Hindlimb muscle (tissue), 1 donor: ENCODE measurements around the gene PDSS2. TPM values are rescaled to one million over a fixed set of nuclear protein-coding genes. Genes with fewer than 3 reads are reported as not detected.

Source experiments
- DNase-seq: peaks from one replicate; pipeline ENCODE4 v3.0.0-alpha.2; 2013
- polyA plus RNA-seq: library from polyadenylated mRNA; unstranded; fragments of 120-200 nt; gene quantifications from one replicate; pipeline ENCODE4 v1.2.1, GENCODE V29; 2013; ENCODE audit not compliant: insufficient read length

Gene PDSS2
- polyA plus RNA-seq, 1 donor, result 8.8 TPM

- DNase-seq, result peak; percentile 50
Observed at GRCh38 chr6:107114926-107115694, 344.3 kb downstream of the PDSS2 start, which contains the start of gene BEND3. Gene BEND3, minus strand, starts transcription at chr6:107115515. Its CDS starts 16,230 bp downstream, at chr6:107099285.

- peak; percentile 89 for DNase-seq
Observed at GRCh38 chr6:107114213-107114925, 345.0 kb downstream of the PDSS2 start.

GRCh38 chr6:107110200-107110599 is 349.2 kb downstream of the PDSS2 start:
- no peak for DNase-seq

GRCh38 chr6:107108201-107108890 is 351.0 kb downstream of the PDSS2 start:
- no peak for DNase-seq

GRCh38 chr6:107107791-107108190 is 351.6 kb downstream of the PDSS2 start:
- DNase-seq, result no peak

GRCh38 chr6:107106165-107106564 is 353.2 kb downstream of the PDSS2 start:
- no peak for DNase-seq

- no peak for DNase-seq
Observed at GRCh38 chr6:107105511-107106116, 353.8 kb downstream of the PDSS2 start.

DNA sequence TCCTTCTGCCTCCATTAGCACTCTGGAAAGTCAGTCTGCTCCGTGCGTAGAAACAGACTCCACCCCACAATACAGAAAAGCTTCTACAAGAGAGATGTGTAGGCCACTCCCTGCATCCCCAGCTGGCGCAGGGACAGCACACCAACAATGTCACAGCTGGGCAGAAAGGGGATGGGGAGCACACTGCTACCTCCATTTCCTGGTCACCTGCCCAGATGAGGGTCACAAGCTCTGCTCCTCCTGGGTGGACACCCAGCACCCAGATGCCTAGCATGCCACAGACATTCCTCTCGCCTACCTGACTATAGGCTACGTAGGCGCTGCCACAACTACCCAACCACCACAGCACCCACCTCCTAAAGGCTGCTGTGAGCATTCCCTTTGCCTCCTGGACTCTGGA is 356.3 kb downstream of the PDSS2 start:
- no peak for DNase-seq

Other genes with a start within 250 kb of the PDSS2 start
- gene SOBP, start 30.6 kb upstream of the PDSS2 start, polyA plus RNA-seq, result 16.1 TPM